Measurements from ENCODE around the gene TRPM2. TPM values are rescaled to one million over a fixed set of nuclear protein-coding genes. Genes with fewer than 3 reads are reported as not detected.

The TRPM2 gene
- total and polyA plus RNA-seq, 10 of the 15 experiments (the other 5 are each of a cell fraction or from before 2014, with no cell fraction given): 0.03 to 9.1 (median 2.6) TPM

GRCh38 chr21:44392185-44392584 is 38.8 kb downstream of the TRPM2 start (continued):
- TF ChIP-seq EP300 (IDR thresholded peaks at IDR 0.05; ENCODE audit: borderline replicate concordance in 1 of 2, control insufficient read depth in 1 of 2, low read depth in 2 of 2, low read length in 2 of 2) (no peak), JUNB (IDR thresholded peaks at IDR 0.05) (no peak), IRF4 (IDR thresholded peaks at IDR 0.05; ENCODE audit: low read depth, low read length) (no peak), E2F4 (IDR thresholded peaks at IDR 0.05; ENCODE audit: low read depth, low read length) (no peak), ZNF217 (IDR thresholded peaks at IDR 0.05) (no peak), SRF (IDR thresholded peaks at IDR 0.05; ENCODE audit: low read depth in 2 of 2, low read length in 2 of 2) (no peak)

GRCh38 chr21:44392916-44393315 is 39.5 kb downstream of the TRPM2 start:
- ATAC-seq (no peak), DNase-seq (ENCODE audit: low read depth, low spot score) (no peak), FAIRE-seq (no peak)
- Histone ChIP-seq H3K9me3 (replicated peaks; ENCODE audit: control insufficient read depth, insufficient read depth, low read length) (no peaks in the 10 kb centered on the region), H3K27me3 (replicated peaks in 1 of 2; ENCODE audit: control insufficient read depth in 2 of 2, insufficient read depth in 2 of 2, low read length in 1 of 2) (no peaks in the 10 kb centered on the region), H2AFZ (ENCODE audit: control insufficient read depth, low read depth, low read length) (no peak overlapping the region), H3K27ac (ENCODE audit: control insufficient read depth, insufficient read depth) (no peak overlapping the region), H3K4me3 (no peak overlapping the region), H3K36me3 (ENCODE audit: control insufficient read depth in 2 of 2, insufficient read depth in 2 of 2, low read length in 1 of 2) (no peaks in the 10 kb centered on the region), H3K4me1 (ENCODE audit: control insufficient read depth, insufficient read depth, low read length) (no peaks in the 10 kb centered on the region), H4K20me1 (ENCODE audit: control insufficient read depth, insufficient read depth) (no peaks in the 10 kb centered on the region), H3K4me2 (ENCODE audit: control insufficient read depth, insufficient read depth) (no peak overlapping the region), H3K79me2 (ENCODE audit: control insufficient read depth, insufficient read depth, low read length) (no peaks in the 10 kb centered on the region), H3K9ac (ENCODE audit: control insufficient read depth, insufficient read depth, low read length) (no peak overlapping the region)
- BruUV-seq (replicated peaks): no TSS peak
- POLR2A ChIA-PET: no interaction called here
- in situ Hi-C loops (cut with MboI): no loop called here
- intact Hi-C loops (cut with micrococcal nuclease; ENCODE audit: unreplicated experiment): no loop called here
- 45% methylated on average over 2 of the region's 2 CpGs for WGBS (ENCODE audit: insufficient coverage, insufficient replicate concordance, low lambda C conversion rate, missing lambda C conversion rate)
- SMC1A ChIA-PET (ENCODE audit: uncharacterized antibody, unreplicated experiment): no interaction called here
- RAD21 ChIA-PET (ENCODE audit: unreplicated experiment): no interaction called here
- CTCF ChIA-PET: interaction anchor here (0.6 kb wide), 1 partner anchor 11 kb away, joined by 4 read pairs; no protein-coding TSS in a partner anchor
- TF ChIP-seq BACH1 (IDR thresholded peaks at IDR 0.05; ENCODE audit: borderline replicate concordance): no peak
- TF ChIP-seq SPI1 (IDR thresholded peaks at IDR 0.05; ENCODE audit: borderline replicate concordance, insufficient read depth, low read depth, low read length): no peak
- TF ChIP-seq RAD21 (IDR thresholded peaks at IDR 0.05; ENCODE audit: insufficient read depth, low read depth, low read length): no peak
- no peak for TF ChIP-seq ZBTB33 (IDR thresholded peaks at IDR 0.05)
- TF ChIP-seq RB1 (IDR thresholded peaks at IDR 0.05; ENCODE audit: borderline replicate concordance): no peak
- TF ChIP-seq E2F4 (IDR thresholded peaks at IDR 0.05; ENCODE audit: low read depth, low read length): no peak
- no peak for TF ChIP-seq SMARCA5 (IDR thresholded peaks at IDR 0.05)
- TF ChIP-seq IRF4 (IDR thresholded peaks at IDR 0.05; ENCODE audit: low read depth, low read length): no peak
- no peak for TF ChIP-seq NFXL1 (IDR thresholded peaks at IDR 0.05; ENCODE audit: borderline replicate concordance)
- no peak for TF ChIP-seq ELK1 (IDR thresholded peaks at IDR 0.05; ENCODE audit: low read depth, low read length)
- no peak for TF ChIP-seq BRCA1 (IDR thresholded peaks at IDR 0.05; ENCODE audit: low read depth, low read length)
- TF ChIP-seq JUND (IDR thresholded peaks at IDR 0.05; ENCODE audit: low read depth, low read length): no peak
